SK-N-SH treated with all-trans-retinoic acid at 6 μM for 48 hours (cell line): ENCODE measurements around the gene PALLD.

Experiments used
- ATAC-seq: fragments of 200-7000 bp; cut with Tn5 transposase; 3 replicates; pipeline ENCODE4 v1.9.1; 2020; ENCODE audit warnings: mild to moderate bottlenecking, moderate library complexity
- ARNTL ChIP-seq: fragments of 450-650 bp; formaldehyde crosslinking; IDR thresholded peaks from 2 replicates; pipeline ENCODE4 v1.5.0; 2020; ENCODE audit warnings: low read depth, mild to moderate bottlenecking, moderate library complexity, borderline replicate concordance
- BACH2 ChIP-seq: fragments of 250-450 bp; sonication (Bioruptor Pico); IDR thresholded peaks from 2 replicates; pipeline ENCODE4 v1.9.0; 2021; ENCODE audit warnings: mild to moderate bottlenecking, borderline replicate concordance
- CREB5 ChIP-seq: fragments of 250-450 bp; sonication (Bioruptor Pico); IDR thresholded peaks from 2 replicates; pipeline ENCODE4 v1.5.1; 2020; ENCODE audit warnings: low read depth, mild to moderate bottlenecking, moderate library complexity
- CSDC2 ChIP-seq: fragments of 250-450 bp; sonication (Bioruptor Pico); IDR thresholded peaks from 2 replicates; pipeline ENCODE4 v1.5.0; 2020; ENCODE audit warnings: mild to moderate bottlenecking, moderate library complexity
- CSRNP3 ChIP-seq: fragments of 250-450 bp; sonication (Bioruptor Pico); IDR thresholded peaks from 2 replicates; pipeline ENCODE4 v1.5.1; 2021; ENCODE audit warnings: mild to moderate bottlenecking, moderate library complexity
- ESRRG ChIP-seq: fragments of 250-450 bp; sonication (Bioruptor Pico); IDR thresholded peaks from 2 replicates; pipeline ENCODE4 v1.6.1; 2021; ENCODE audit warnings: mild to moderate bottlenecking
- GLIS3 ChIP-seq: fragments of 250-450 bp; sonication (Bioruptor Pico); IDR thresholded peaks from 2 replicates; pipeline ENCODE4 v1.5.0; 2020; ENCODE audit warnings: mild to moderate bottlenecking, moderate library complexity
- ISL1 ChIP-seq: fragments of 250-450 bp; sonication (Bioruptor Pico); IDR thresholded peaks from 2 replicates; pipeline ENCODE4 v2.1.2; 2022; ENCODE audit warnings: mild to moderate bottlenecking, moderate library complexity
- OSR1 ChIP-seq: fragments of 250-450 bp; sonication (Bioruptor Pico); IDR thresholded peaks from 2 replicates; pipeline ENCODE4 v1.8.0; 2022; ENCODE audit warnings: moderate library complexity, mild to moderate bottlenecking, inconsistent platforms
- PATZ1 ChIP-seq: fragments of 250-450 bp; sonication (Bioruptor Pico); IDR thresholded peaks from 2 replicates; pipeline ENCODE4 v1.8.0; 2020; ENCODE audit warnings: mild to moderate bottlenecking, moderate library complexity, borderline replicate concordance
- POU6F1 ChIP-seq: fragments of 250-450 bp; sonication (Bioruptor Pico); IDR thresholded peaks from 2 replicates; pipeline ENCODE4 v1.8.0; 2021; ENCODE audit warnings: low read depth, mild to moderate bottlenecking, moderate library complexity, borderline replicate concordance
- PPARA ChIP-seq: fragments of 250-450 bp; sonication (Bioruptor Pico); IDR thresholded peaks from 2 replicates; pipeline ENCODE4 v1.5.0; 2020; ENCODE audit warnings: mild to moderate bottlenecking, borderline replicate concordance
- RARB ChIP-seq: fragments of 250-450 bp; sonication (Bioruptor Pico); IDR thresholded peaks from 2 replicates; pipeline ENCODE4 v1.8.0; 2021; ENCODE audit warnings: mild to moderate bottlenecking, moderate library complexity
- SNAI2 ChIP-seq: fragments of 250-450 bp; sonication (Bioruptor Pico); IDR thresholded peaks from 2 replicates; pipeline ENCODE4 v1.5.0; 2020; ENCODE audit warnings: mild to moderate bottlenecking, moderate library complexity
- TCF4 ChIP-seq: fragments of 250-450 bp; sonication (Bioruptor Pico); IDR thresholded peaks from 2 replicates; pipeline ENCODE4 v1.8.0; 2021; ENCODE audit warnings: mild to moderate bottlenecking, moderate library complexity, borderline replicate concordance
- TOX ChIP-seq: fragments of 250-450 bp; sonication (Bioruptor Pico); IDR thresholded peaks from 2 replicates; pipeline ENCODE4 v1.8.0; 2021; ENCODE audit warnings: mild to moderate bottlenecking, moderate library complexity, borderline replicate concordance
- TSHZ2 ChIP-seq: fragments of 250-450 bp; sonication (Bioruptor Pico); IDR thresholded peaks from 2 replicates; pipeline ENCODE4 v1.5.0; 2020; ENCODE audit warnings: mild to moderate bottlenecking, moderate library complexity
- ZC3H10 ChIP-seq: fragments of 250-450 bp; sonication (Bioruptor Pico); IDR thresholded peaks from 2 replicates; pipeline ENCODE4 v1.5.1; 2021; ENCODE audit warnings: mild to moderate bottlenecking, moderate library complexity
- ZFP3 ChIP-seq: fragments of 250-450 bp; sonication (Bioruptor Pico); IDR thresholded peaks from 2 replicates; pipeline ENCODE4 v1.5.0; 2020; ENCODE audit warnings: mild to moderate bottlenecking, moderate library complexity
- ZFP30 ChIP-seq: fragments of 450-650 bp; formaldehyde crosslinking; IDR thresholded peaks from 2 replicates; pipeline ENCODE4 v1.5.0; 2022; ENCODE audit warnings: mild to moderate bottlenecking, moderate library complexity
- ZNF565 ChIP-seq: fragments of 450-650 bp; formaldehyde crosslinking; conservative IDR thresholded peaks from 2 replicates; pipeline ENCODE4 v1.5.0; 2020; ENCODE audit warnings: low read depth, mild to moderate bottlenecking, moderate library complexity
- ZNF70 ChIP-seq: fragments of 450-650 bp; formaldehyde crosslinking; IDR thresholded peaks from 2 replicates; pipeline ENCODE4 v1.5.0; 2020; ENCODE audit warnings: mild to moderate bottlenecking, moderate library complexity
- ZNF8 ChIP-seq: fragments of 450-650 bp; formaldehyde crosslinking; IDR thresholded peaks from 2 replicates; pipeline ENCODE4 v1.5.0; 2020; ENCODE audit warnings: mild to moderate bottlenecking, moderate library complexity

Gene PALLD

GRCh38 chr4:168907119-168907698 is 410.4 kb downstream of the PALLD start:
- no peak for TF ChIP-seq ZNF8 (CRISPR knock-in tag)
- TF ChIP-seq ZFP30 (CRISPR knock-in tag) = no peak
- TF ChIP-seq BACH2 (CRISPR knock-in tag) = no peak
- TF ChIP-seq ZNF565 (CRISPR knock-in tag) = no peak
- no peak for TF ChIP-seq RARB
- no peak for TF ChIP-seq POU6F1
- TF ChIP-seq ISL1 (CRISPR knock-in tag) = no peak
- no peak for TF ChIP-seq CSDC2
- TF ChIP-seq CREB5 (CRISPR knock-in tag) = no peak
- no peak for TF ChIP-seq TSHZ2 (CRISPR knock-in tag)
- ATAC-seq = peak; percentile 18

- no peak for TF ChIP-seq CSRNP3 (CRISPR knock-in tag)
- TF ChIP-seq ZFP30 (CRISPR knock-in tag) = no peak
- no peak for TF ChIP-seq PPARA (CRISPR knock-in tag)
- no peak for TF ChIP-seq RARB
- no peak for TF ChIP-seq ZNF565 (CRISPR knock-in tag)
- 0 out of 2 replicates have a peak, but pooled peaks have one; percentile 23 for TF ChIP-seq ZFP3
- no peak for TF ChIP-seq ESRRG (CRISPR knock-in tag)
- TF ChIP-seq ISL1 (CRISPR knock-in tag) = peak; percentile 91
- no peak for TF ChIP-seq GLIS3 (CRISPR knock-in tag)
- peak; percentile 68; the same call in 1 of the 2 replicates for TF ChIP-seq PATZ1 (CRISPR knock-in tag)
- TF ChIP-seq BACH2 (CRISPR knock-in tag) = no peak
- TF ChIP-seq POU6F1 = no peak
- TF ChIP-seq ARNTL (CRISPR knock-in tag) = no peak
- no peak for TF ChIP-seq SNAI2 (CRISPR knock-in tag)
- TF ChIP-seq CREB5 (CRISPR knock-in tag) = no peak
- TF ChIP-seq ZNF8 (CRISPR knock-in tag) = 0 out of 2 replicates have a peak, but pooled peaks have one; percentile 38
- no peak for TF ChIP-seq ZNF70 (CRISPR knock-in tag)
- TF ChIP-seq TCF4 (CRISPR knock-in tag) = no peak
- no peak for TF ChIP-seq CSDC2
- TF ChIP-seq TOX (CRISPR knock-in tag) = no peak; the same call in 1 of the 2 replicates
- TF ChIP-seq ZC3H10 (CRISPR knock-in tag) = 0 out of 2 replicates have a peak, but pooled peaks have one; percentile 57
- TF ChIP-seq OSR1 (CRISPR knock-in tag) = no peak
- no peak for TF ChIP-seq TSHZ2 (CRISPR knock-in tag)
- TF ChIP-seq, all 23 proteins: peak for 5
- ATAC-seq = peak; percentile 79
Observed at GRCh38 chr4:168908093-168908492, 411.2 kb downstream of the PALLD start.
